GM12864 (cell line): ENCODE measurements around the gene SLC35F3.

Source experiments
- DNase-seq: peaks from one replicate; pipeline ENCODE4 v3.0.0-alpha.2; 2011; ENCODE audit warnings: low read depth
- H3K4me3 ChIP-seq: 2 replicates; pipeline ENCODE4 v1.5.1; 2011; ENCODE audit warnings: mild to moderate bottlenecking, low read depth, low read length, control low read depth
- TF ChIP-seq, protein P1 (sequence below): IDR thresholded peaks from 2 replicates; pipeline ENCODE4 v1.5.1; 2011; ENCODE audit warnings: low read depth, mild to moderate bottlenecking, moderate library complexity, low read length, control low read depth, inconsistent platforms; ENCODE audit errors: missing control alignments

The SLC35F3 gene

DNA sequence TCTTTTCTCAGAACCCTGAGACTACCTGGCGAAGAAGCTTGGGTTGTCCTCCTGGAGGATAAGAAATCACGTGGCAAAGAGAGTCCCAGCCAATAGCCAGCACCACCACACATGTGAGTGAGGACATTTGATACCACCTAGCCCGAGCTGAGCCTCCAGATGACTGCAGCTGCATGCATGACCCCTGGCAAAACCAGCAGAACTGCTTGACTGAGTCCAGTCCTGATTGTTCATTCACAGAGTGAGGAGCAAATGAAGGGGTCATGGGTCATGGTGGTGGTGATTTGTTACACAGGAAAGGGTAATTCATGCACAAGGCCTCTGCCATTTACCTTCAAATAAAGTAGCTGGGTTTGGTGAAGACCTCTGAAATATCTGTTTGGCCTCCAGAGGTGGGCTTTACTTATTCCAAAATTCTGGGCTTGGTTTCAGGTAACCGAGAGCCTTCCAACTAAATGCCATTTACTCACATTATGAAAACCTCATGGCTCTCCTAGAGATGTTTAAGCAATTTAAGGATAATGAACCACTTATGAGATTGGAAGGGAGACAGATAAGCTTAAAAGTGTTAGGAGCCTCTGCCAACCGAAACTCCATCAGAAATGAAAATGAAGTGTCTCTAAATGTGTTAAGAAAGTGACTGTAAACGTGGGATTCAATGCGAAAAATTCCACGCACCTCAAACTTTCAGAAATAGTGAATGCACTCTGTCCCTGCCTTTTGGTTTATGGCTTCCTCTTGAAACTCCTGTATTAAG, 163.3 kb downstream of the SLC35F3 start:
- DNase-seq: no peak

DNA sequence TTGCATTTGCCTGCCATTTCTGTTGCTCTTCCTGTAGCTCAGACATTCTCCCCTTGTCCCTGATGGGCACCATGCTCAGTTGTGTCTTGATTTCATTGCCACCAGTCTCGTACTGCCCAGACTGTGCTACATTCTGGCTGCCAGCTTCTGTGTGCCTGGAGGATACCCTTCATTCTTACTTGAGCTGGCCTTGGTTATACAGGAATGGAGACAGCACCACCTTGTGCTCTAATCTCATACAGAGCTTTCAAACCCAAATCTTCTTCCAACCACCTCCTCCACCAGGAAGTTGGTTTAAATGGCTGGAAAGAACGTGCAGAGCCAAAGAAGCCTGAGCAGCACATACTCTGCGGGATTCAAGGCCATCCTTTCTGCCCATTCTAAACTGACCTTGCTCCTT, 165.3 kb downstream of the SLC35F3 start:
- H3K4me3 ChIP-seq: no peak overlapping the region
- TF ChIP-seq, protein P1, sequence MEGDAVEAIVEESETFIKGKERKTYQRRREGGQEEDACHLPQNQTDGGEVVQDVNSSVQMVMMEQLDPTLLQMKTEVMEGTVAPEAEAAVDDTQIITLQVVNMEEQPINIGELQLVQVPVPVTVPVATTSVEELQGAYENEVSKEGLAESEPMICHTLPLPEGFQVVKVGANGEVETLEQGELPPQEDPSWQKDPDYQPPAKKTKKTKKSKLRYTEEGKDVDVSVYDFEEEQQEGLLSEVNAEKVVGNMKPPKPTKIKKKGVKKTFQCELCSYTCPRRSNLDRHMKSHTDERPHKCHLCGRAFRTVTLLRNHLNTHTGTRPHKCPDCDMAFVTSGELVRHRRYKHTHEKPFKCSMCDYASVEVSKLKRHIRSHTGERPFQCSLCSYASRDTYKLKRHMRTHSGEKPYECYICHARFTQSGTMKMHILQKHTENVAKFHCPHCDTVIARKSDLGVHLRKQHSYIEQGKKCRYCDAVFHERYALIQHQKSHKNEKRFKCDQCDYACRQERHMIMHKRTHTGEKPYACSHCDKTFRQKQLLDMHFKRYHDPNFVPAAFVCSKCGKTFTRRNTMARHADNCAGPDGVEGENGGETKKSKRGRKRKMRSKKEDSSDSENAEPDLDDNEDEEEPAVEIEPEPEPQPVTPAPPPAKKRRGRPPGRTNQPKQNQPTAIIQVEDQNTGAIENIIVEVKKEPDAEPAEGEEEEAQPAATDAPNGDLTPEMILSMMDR: no peak
- no peak for DNase-seq

More for the DNA sequence above, 163.3 kb downstream of the SLC35F3 start:
- H3K4me3 ChIP-seq: no peak overlapping the region
- TF ChIP-seq, protein P1: no peak

DNA sequence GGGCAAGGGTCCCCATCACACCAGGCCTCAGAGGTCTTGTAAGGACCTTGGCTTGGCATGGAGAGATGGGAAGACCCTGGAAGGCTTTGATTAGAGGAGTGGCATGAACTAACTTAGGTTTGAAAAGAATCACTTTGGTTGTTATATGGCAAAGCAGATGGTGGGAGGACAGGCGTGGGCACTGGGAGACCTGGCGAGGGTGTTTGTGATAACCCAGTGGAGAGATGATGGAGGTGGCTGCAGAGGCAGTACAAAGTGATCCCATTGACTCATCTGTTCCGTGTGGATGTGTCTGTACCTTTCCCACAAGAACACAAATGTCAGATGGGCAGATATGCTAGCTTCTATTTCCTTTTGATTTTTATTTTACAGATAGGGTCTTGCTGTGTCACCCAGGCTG, 168.3 kb downstream of the SLC35F3 start:
- H3K4me3 ChIP-seq: no peak overlapping the region
- TF ChIP-seq, protein P1: no peak
- DNase-seq: no peak

DNA sequence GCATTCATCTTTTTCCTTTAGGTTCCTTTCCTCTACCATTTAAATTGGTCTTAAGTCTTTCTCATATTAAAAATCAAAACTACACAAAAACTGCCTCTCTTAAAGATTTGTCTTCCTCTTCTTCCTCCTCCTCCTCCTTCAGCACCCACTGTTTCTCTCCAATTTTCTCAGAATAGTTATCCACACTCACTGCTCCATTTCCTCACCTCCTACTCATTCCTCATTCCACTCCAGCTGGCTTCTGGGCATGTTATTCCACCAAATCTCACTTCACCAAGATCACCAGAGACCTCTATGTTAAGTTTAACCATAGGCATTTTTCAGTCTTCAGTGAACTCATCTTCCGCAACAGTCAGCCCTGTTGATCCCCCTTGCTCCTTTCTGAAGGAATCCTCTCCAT, 173.7 kb downstream of the SLC35F3 start:
- TF ChIP-seq, protein P1: no peak
- no peak overlapping the region for H3K4me3 ChIP-seq
- DNase-seq: no peak

DNA sequence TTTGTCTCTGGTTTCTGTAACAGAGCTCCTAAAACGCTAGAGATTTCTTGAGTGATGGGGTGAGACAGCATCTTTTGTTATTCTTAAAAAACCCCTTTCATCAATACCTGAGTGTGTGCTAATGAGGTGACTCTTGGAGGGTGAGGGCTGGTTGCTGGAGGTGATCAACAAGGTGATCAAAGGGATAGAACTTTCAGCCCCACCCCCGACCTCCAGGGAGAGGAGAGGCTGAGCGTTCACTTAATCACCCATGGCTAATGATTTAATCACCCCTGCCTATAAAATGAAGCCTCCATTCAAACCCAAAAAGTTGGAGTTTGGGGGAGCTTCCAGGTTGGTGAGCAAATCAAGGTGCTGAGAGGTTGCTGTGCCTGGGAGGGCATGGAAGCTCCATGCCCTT, 175.4 kb downstream of the SLC35F3 start:
- no peak for DNase-seq
- H3K4me3 ChIP-seq: no peak overlapping the region
- TF ChIP-seq, protein P1: no peak

DNA sequence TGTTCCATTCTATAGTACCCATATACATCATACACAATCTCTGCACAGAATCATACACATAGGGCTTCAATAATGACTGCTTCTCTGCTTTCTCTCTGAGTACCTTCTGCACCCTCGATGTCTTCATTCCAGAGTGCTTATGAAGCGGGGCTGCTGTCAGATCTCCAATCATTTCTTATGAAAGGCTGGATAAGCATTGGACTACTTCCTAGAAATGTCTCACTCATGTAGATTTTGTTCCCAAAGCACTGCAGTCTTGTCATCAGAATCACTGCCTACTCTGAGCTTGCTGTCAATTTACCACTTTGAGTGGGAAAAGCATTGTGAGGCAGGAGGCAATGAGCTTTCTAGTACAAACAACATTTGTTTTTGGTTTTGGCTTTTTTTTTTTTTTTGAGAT, 179.0 kb downstream of the SLC35F3 start:
- DNase-seq: no peak
- TF ChIP-seq, protein P1: no peak
- H3K4me3 ChIP-seq: no peak overlapping the region

DNA sequence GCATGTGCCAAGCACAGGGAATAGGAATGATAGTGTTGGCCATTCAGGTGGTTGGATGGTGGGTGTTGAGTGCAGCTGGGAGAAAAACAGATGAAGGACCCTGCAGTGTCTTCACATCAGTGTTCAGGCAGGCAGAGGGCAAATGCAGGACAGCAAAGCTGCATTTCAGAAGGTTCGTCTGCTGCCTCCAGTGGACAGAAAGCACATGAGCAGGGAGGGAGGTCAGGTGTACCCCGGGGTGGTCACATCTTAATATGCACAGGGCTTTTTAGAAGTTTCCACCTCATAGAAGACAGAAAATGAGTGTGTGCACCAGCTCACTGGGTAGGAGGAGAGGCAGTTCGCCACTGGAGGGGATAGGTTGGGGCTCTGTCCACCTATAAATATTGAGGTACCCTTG, 184.9 kb downstream of the SLC35F3 start:
- TF ChIP-seq, protein P1: peak; percentile 61
- H3K4me3 ChIP-seq: no peak overlapping the region
- DNase-seq: no peak
